ENCODE measurements around the gene ASAP2.

ASAP2 gene

GRCh38 chr2:9294764-9295163, 88.2 kb downstream of the ASAP2 start:
- H3K9me3 ChIP-seq (ENCODE audit: control insufficient read depth in 1 of 2, low read length in 2 of 2): no peaks in the 10 kb centered on the region
- H3K4me1 ChIP-seq (ENCODE audit: control insufficient read depth in 1 of 2, insufficient read depth in 2 of 2, low read length in 2 of 2): peaks cover 0 to 40% of the 10 kb centered on the region in 2 donors
- H3K27me3 ChIP-seq (ENCODE audit: low read depth, low read length): no peaks in the 10 kb centered on the region
- no peaks in the 10 kb centered on the region for H3K36me3 ChIP-seq (ENCODE audit: control insufficient read depth in 1 of 2, insufficient read depth in 2 of 2, low read length in 2 of 2)
- no peak overlapping the region for H3K4me3 ChIP-seq (ENCODE audit: low read depth in 1 of 2, low read length in 2 of 2)
- H3K27ac ChIP-seq (ENCODE audit: low read length): no peak overlapping the region

DNA sequence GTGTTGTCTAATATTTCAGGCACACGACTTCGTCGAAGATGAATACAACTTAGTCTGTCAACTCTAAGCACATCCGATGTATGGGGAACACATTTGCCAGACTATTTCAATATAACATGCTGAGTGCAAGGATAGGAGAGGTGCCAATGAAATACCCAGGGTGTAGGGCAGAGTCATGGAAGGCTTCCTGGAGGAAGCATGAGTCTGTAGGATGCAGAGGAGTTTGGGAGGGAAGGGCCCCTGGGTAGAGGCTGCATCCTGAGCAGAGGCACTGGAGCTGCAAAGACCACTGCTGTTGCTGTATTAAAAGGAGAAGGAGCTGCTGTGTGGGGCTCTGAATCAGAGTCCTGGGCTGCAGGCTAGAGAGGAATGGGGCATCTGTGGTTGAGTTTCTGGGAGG, 89.9 kb downstream of the ASAP2 start:
- Histone ChIP-seq H3K9me3 (ENCODE audit: control insufficient read depth in 1 of 2, low read length in 2 of 2) (no peaks in the 10 kb centered on the region), H3K27me3 (ENCODE audit: low read depth, low read length) (no peaks in the 10 kb centered on the region), H3K4me1 (ENCODE audit: control insufficient read depth in 1 of 2, insufficient read depth in 2 of 2, low read length in 2 of 2) (peaks cover 0 to 58% of the 10 kb centered on the region in 2 donors), H3K27ac (ENCODE audit: low read length) (no peak overlapping the region), H3K36me3 (ENCODE audit: control insufficient read depth in 1 of 2, insufficient read depth in 2 of 2, low read length in 2 of 2) (no peaks in the 10 kb centered on the region), H3K4me3 (ENCODE audit: low read depth in 1 of 2, low read length in 2 of 2) (no peak overlapping the region)

DNA sequence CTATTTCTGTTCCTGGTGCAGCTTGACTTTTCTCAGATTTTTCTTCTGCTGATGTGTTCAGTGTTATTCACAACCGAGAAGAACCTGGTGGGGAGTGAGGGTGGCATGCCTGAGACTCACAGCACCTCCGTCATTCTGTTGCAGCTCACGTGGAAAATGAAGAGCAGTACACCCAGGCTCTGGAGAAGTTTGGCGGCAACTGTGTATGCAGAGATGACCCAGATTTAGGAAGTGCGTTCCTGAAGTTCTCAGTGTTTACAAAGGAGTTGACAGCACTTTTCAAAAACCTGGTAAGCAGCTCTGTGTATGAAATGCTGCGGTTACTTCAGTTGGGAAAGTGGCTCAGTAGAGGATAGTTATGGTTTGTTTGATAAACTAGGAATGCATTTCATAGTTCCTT, 90.5 kb downstream of the ASAP2 start:
- Histone ChIP-seq H3K27me3 (ENCODE audit: low read depth, low read length) (no peaks in the 10 kb centered on the region), H3K36me3 (ENCODE audit: control insufficient read depth in 1 of 2, insufficient read depth in 2 of 2, low read length in 2 of 2) (no peaks in the 10 kb centered on the region), H3K9me3 (ENCODE audit: control insufficient read depth in 1 of 2, low read length in 2 of 2) (no peaks in the 10 kb centered on the region), H3K27ac (ENCODE audit: low read length) (no peak overlapping the region), H3K4me1 (ENCODE audit: control insufficient read depth in 1 of 2, insufficient read depth in 2 of 2, low read length in 2 of 2) (peaks cover 0 to 60% of the 10 kb centered on the region in 2 donors), H3K4me3 (ENCODE audit: low read depth in 1 of 2, low read length in 2 of 2) (no peak overlapping the region)

- H3K4me1 ChIP-seq (ENCODE audit: control insufficient read depth in 1 of 2, insufficient read depth in 2 of 2, low read length in 2 of 2): peaks cover 0 to 66% of the 10 kb centered on the region in 2 donors
- H3K4me3 ChIP-seq (ENCODE audit: low read depth in 1 of 2, low read length in 2 of 2): no peak overlapping the region
- H3K9me3 ChIP-seq (ENCODE audit: control insufficient read depth in 1 of 2, low read length in 2 of 2): no peaks in the 10 kb centered on the region
- no peaks in the 10 kb centered on the region for H3K27me3 ChIP-seq (ENCODE audit: low read depth, low read length)
- H3K27ac ChIP-seq (ENCODE audit: low read length): no peak overlapping the region
- H3K36me3 ChIP-seq (ENCODE audit: control insufficient read depth in 1 of 2, insufficient read depth in 2 of 2, low read length in 2 of 2): no peaks in the 10 kb centered on the region
Measured at GRCh38 chr2:9297807-9298206, 91.2 kb downstream of the ASAP2 start.

DNA sequence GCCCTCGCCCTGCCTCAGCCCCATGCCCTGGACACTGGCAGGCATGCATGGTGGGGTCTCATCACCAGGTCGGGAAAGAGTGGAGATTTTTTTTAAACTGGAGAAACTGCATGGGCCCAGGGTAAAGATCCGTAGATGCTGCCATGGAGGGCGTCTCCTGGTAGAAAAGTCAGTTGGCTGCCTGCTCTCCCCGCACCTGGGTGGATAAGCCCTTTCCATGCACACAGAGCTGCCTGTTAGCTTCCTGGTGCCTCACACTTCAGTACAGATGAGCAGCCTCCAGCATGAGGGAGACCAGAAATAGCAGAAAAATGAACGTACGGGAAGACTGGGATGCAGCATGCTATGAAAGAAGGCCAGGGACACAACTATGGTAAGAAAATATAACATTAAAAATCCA, 92.0 kb downstream of the ASAP2 start:
- Histone ChIP-seq H3K27me3 (ENCODE audit: low read depth, low read length) (no peaks in the 10 kb centered on the region), H3K27ac (ENCODE audit: low read length) (no peak overlapping the region), H3K9me3 (ENCODE audit: control insufficient read depth in 1 of 2, low read length in 2 of 2) (no peaks in the 10 kb centered on the region), H3K4me1 (ENCODE audit: control insufficient read depth in 1 of 2, insufficient read depth in 2 of 2, low read length in 2 of 2) (peaks cover 0 to 73% of the 10 kb centered on the region in 2 donors), H3K36me3 (ENCODE audit: control insufficient read depth in 1 of 2, insufficient read depth in 2 of 2, low read length in 2 of 2) (no peaks in the 10 kb centered on the region), H3K4me3 (ENCODE audit: low read depth in 1 of 2, low read length in 2 of 2) (no peak overlapping the region)

DNA sequence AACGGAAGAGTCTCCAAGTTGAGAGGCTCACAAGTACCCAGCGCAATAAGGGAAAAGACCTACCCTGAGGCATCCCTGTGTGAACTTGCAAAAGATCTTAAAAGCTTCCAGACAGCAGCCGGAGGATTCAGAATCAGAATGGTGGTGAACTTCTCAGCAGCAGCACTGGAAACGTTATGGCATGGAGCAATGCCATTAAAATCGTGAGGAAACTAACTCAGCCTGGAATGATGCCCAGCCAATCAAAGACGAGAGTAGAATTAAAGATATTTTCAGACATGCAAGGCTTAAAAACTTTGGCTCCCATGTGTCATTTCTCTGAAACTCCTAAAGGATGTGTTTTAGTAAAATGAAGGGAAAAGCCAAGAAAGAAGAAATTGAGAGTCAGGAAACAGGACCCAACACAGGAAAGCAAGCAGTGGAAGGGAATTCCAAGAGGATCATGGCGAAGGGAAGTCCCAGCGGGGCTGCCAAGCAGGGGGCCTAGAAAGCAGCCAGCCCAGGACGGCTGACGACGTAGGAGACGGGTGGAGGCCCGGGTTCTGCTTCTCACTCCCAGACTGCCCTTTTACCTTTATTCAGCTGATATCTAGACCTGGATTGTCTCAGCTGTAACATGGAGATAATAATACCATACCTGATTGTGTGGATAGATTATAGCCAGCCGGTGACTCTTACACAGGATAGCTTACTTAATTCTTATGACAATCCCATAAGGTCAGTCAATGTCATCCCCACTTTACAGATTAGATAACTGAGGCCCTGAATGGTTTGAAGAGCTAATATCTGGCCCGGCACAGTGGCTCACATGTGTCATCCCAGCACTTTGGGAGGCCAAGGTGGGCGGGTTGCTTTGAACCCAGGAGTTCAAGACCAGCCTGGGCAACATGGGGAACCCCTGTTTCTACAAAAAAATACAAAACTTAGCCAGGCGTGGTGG, 92.8 kb downstream of the ASAP2 start:
- no peak overlapping the region for H3K27ac ChIP-seq (ENCODE audit: low read length)
- H3K36me3 ChIP-seq (ENCODE audit: control insufficient read depth in 1 of 2, insufficient read depth in 2 of 2, low read length in 2 of 2): no peaks in the 10 kb centered on the region
- no peaks in the 10 kb centered on the region for H3K27me3 ChIP-seq (ENCODE audit: low read depth, low read length)
- H3K4me1 ChIP-seq (ENCODE audit: control insufficient read depth in 1 of 2, insufficient read depth in 2 of 2, low read length in 2 of 2): peaks cover 0 to 79% of the 10 kb centered on the region in 2 donors
- H3K4me3 ChIP-seq (ENCODE audit: low read depth in 1 of 2, low read length in 2 of 2): no peak overlapping the region
- H3K9me3 ChIP-seq (ENCODE audit: control insufficient read depth in 1 of 2, low read length in 2 of 2): no peaks in the 10 kb centered on the region

- H3K4me1 ChIP-seq (ENCODE audit: control insufficient read depth in 1 of 2, insufficient read depth in 2 of 2, low read length in 2 of 2): peaks cover 0 to 79% of the 10 kb centered on the region in 2 donors
- H3K27me3 ChIP-seq (ENCODE audit: low read depth, low read length): no peaks in the 10 kb centered on the region
- H3K9me3 ChIP-seq (ENCODE audit: control insufficient read depth in 1 of 2, low read length in 2 of 2): no peaks in the 10 kb centered on the region
- no peaks in the 10 kb centered on the region for H3K36me3 ChIP-seq (ENCODE audit: control insufficient read depth in 1 of 2, insufficient read depth in 2 of 2, low read length in 2 of 2)
- no peak overlapping the region for H3K4me3 ChIP-seq (ENCODE audit: low read depth in 1 of 2, low read length in 2 of 2)
- no peak overlapping the region for H3K27ac ChIP-seq (ENCODE audit: low read length)
Measured at GRCh38 chr2:9300214-9300613, 93.6 kb downstream of the ASAP2 start.

GRCh38 chr2:9300829-9301453, 94.3 kb downstream of the ASAP2 start:
- Histone ChIP-seq H3K27ac (ENCODE audit: low read length) (no peak overlapping the region), H3K4me3 (ENCODE audit: low read depth in 1 of 2, low read length in 2 of 2) (no peak overlapping the region)

GRCh38 chr2:9302755-9303154, 96.1 kb downstream of the ASAP2 start:
- Histone ChIP-seq H3K9me3 (ENCODE audit: control insufficient read depth in 1 of 2, low read length in 2 of 2) (no peaks in the 10 kb centered on the region), H3K27ac (ENCODE audit: low read length) (no peak overlapping the region), H3K4me3 (ENCODE audit: low read depth in 1 of 2, low read length in 2 of 2) (no peak overlapping the region), H3K4me1 (ENCODE audit: control insufficient read depth in 1 of 2, insufficient read depth in 2 of 2, low read length in 2 of 2) (peaks cover 0 to 74% of the 10 kb centered on the region in 2 donors), H3K36me3 (ENCODE audit: control insufficient read depth in 1 of 2, insufficient read depth in 2 of 2, low read length in 2 of 2) (no peaks in the 10 kb centered on the region), H3K27me3 (ENCODE audit: low read depth, low read length) (no peaks in the 10 kb centered on the region)

More at GRCh38 chr2:9300829-9301453, 94.3 kb downstream of the ASAP2 start:
- H3K4me1 ChIP-seq (ENCODE audit: control insufficient read depth in 1 of 2, insufficient read depth in 2 of 2, low read length in 2 of 2): peaks cover 0 to 77% of the 10 kb centered on the region in 2 donors
- no peaks in the 10 kb centered on the region for H3K27me3 ChIP-seq (ENCODE audit: low read depth, low read length)
- no peaks in the 10 kb centered on the region for H3K36me3 ChIP-seq (ENCODE audit: control insufficient read depth in 1 of 2, insufficient read depth in 2 of 2, low read length in 2 of 2)
- H3K9me3 ChIP-seq (ENCODE audit: control insufficient read depth in 1 of 2, low read length in 2 of 2): no peaks in the 10 kb centered on the region

- H3K9me3 ChIP-seq (ENCODE audit: control insufficient read depth in 1 of 2, low read length in 2 of 2): no peaks in the 10 kb centered on the region
- no peak overlapping the region for H3K27ac ChIP-seq (ENCODE audit: low read length)
- H3K36me3 ChIP-seq (ENCODE audit: control insufficient read depth in 1 of 2, insufficient read depth in 2 of 2, low read length in 2 of 2): no peaks in the 10 kb centered on the region
- H3K27me3 ChIP-seq (ENCODE audit: low read depth, low read length): no peaks in the 10 kb centered on the region
- H3K4me1 ChIP-seq (ENCODE audit: control insufficient read depth in 1 of 2, insufficient read depth in 2 of 2, low read length in 2 of 2): peaks cover 0 to 69% of the 10 kb centered on the region in 2 donors
- no peak overlapping the region for H3K4me3 ChIP-seq (ENCODE audit: low read depth in 1 of 2, low read length in 2 of 2)
Measured at GRCh38 chr2:9303528-9304225, 97.1 kb downstream of the ASAP2 start.

DNA sequence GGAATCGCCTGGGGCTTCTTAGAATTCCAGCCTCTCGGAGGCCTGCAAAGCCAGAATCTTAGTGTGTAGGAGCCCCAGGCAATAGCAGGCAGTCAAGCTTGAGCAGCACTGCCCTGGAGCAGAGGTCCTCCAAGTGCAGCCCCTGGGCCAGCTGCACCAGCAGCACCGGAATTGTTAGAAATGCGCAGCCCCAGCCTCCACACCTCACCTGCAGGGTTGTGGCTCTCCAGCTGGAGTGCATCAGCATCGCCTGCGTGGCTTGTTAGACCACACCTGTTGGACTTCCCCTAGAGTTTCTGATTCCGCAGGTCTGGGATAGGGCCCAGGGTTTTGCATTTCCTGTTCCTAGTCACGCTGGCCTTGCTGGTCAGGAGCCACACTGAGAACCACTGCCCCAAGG, 100.3 kb downstream of the ASAP2 start:
- no peaks in the 10 kb centered on the region for H3K27me3 ChIP-seq (ENCODE audit: low read depth, low read length)
- H3K9me3 ChIP-seq (ENCODE audit: control insufficient read depth in 1 of 2, low read length in 2 of 2): no peaks in the 10 kb centered on the region
- H3K4me1 ChIP-seq (ENCODE audit: control insufficient read depth in 1 of 2, insufficient read depth in 2 of 2, low read length in 2 of 2): peaks cover 11 to 66% of the 10 kb centered on the region in 2 donors
- no peak overlapping the region for H3K27ac ChIP-seq (ENCODE audit: low read length)
- H3K4me3 ChIP-seq (ENCODE audit: low read depth in 1 of 2, low read length in 2 of 2): no peak overlapping the region
- H3K36me3 ChIP-seq (ENCODE audit: control insufficient read depth in 1 of 2, insufficient read depth in 2 of 2, low read length in 2 of 2): no peaks in the 10 kb centered on the region
